K562 (cell line): ENCODE data around the gene KAT2B. TPM values are rescaled to one million over a fixed set of nuclear protein-coding genes. Genes with fewer than 3 reads are reported as not detected.

ENCODE experiments used
- ATAC-seq: fragments of 200-7000 bp; cut with Tn5 transposase; 3 replicates; pipeline ENCODE4 v1.9.1; 2020; ENCODE audit warnings: moderate library complexity
- BruUV-seq: library from RNA; stranded (reverse); fragments of 400-500 nt; replicated peaks from 2 replicates; lab custom pipeline; 2021; lab: Mats Ljungman, UMichigan
- CTCF ChIA-PET: fragments of 300-600 bp; formaldehyde crosslinking; extraction: SDS; loops from one replicate; lab custom pipeline; 2021; ENCODE audit warnings: low intra/inter-chr PET ratio; lab: Yijun Ruan, JAX
- POLR2A ChIA-PET: fragments of 300-600, 350-650 bp; sonication (Branson Sonifier 250); formaldehyde crosslinking; extraction: SDS; loops from one replicate; lab custom pipeline; 2021; ENCODE audit warnings: antibody characterized with exemption, inconsistent platforms; lab: Yijun Ruan, JAX
- DNase-seq, 4 experiments: peaks; one replicate each; pipeline versions ENCODE4 v3.0.0 to v3.0.0-alpha.2; 2011 to 2018; ENCODE audit warnings: low spot score in 3 of 4, mixed read lengths in 3 of 4; ENCODE audit errors: extremely low read depth in 1 of 4
- FAIRE-seq: peaks from 2 replicates; lab custom pipeline; 2011; peaks lifted over from hg19 to GRCh38; lab: Jason Lieb, UNC
- H2AFZ ChIP-seq: 2 replicates; pipeline ENCODE4 v1.6.0; 2011; ENCODE audit warnings: low read depth, low read length, control low read depth, inconsistent platforms
- H3K27ac ChIP-seq: fragments of 200-600 bp; 3 replicates; pipeline ENCODE4 v1.8.0; 2011; ENCODE audit warnings: low read depth, mild to moderate bottlenecking, control low read depth, inconsistent platforms, low read length, moderate library complexity, mixed read lengths; ENCODE audit errors: extremely low read depth
- H3K27me3 ChIP-seq, 2 experiments: fragments of 300-600 bp in 1 of 2; 2 replicates in 1 of 2; 3 replicates in 1 of 2; pipeline versions ENCODE4 v1.6.0 to v1.8.0; 2011; ENCODE audit warnings: inconsistent platforms in 2 of 2, low read length in 2 of 2, mild to moderate bottlenecking in 1 of 2, mixed read lengths in 1 of 2, moderate library complexity in 1 of 2; ENCODE audit not compliant: control insufficient read depth in 2 of 2, insufficient read depth in 2 of 2
- H3K36me3 ChIP-seq: fragments of 300-600 bp; 3 replicates; pipeline ENCODE4 v1.8.0; 2011; ENCODE audit warnings: mild to moderate bottlenecking, low read length, inconsistent platforms; ENCODE audit not compliant: control insufficient read depth, insufficient read depth
- H3K4me1 ChIP-seq, 2 experiments: fragments of 200-600 bp in 1 of 2; replicated peaks in 1 of 2; 2 replicates in 1 of 2; 3 replicates in 1 of 2; pipeline versions ENCODE4 v1.5.1 to v1.8.0; 2011; ENCODE audit warnings: inconsistent platforms in 2 of 2, low read length in 2 of 2, mild to moderate bottlenecking in 1 of 2, mixed read lengths in 1 of 2, moderate library complexity in 1 of 2; ENCODE audit not compliant: control insufficient read depth in 2 of 2, insufficient read depth in 2 of 2
- H3K4me2 ChIP-seq: 2 replicates; pipeline ENCODE4 v1.6.1; 2011; ENCODE audit warnings: low read length, control low read depth, inconsistent platforms, mixed read lengths; ENCODE audit not compliant: insufficient read depth
- H3K4me3 ChIP-seq: fragments of 200-600 bp; sonication (generic), shearing (Covaris generic); 2 replicates; pipeline ENCODE4 v1.5.1; 2016; ENCODE audit warnings: control low read depth, inconsistent platforms
- H3K79me2 ChIP-seq: fragments of 200-600 bp; 3 replicates; pipeline ENCODE4 v1.8.0; 2011; ENCODE audit warnings: low read length, inconsistent platforms; ENCODE audit not compliant: control insufficient read depth, insufficient read depth
- H3K9ac ChIP-seq, 2 experiments: 2 replicates each; pipeline versions ENCODE4 v1.6.0 to v1.6.1; 2011; ENCODE audit warnings: low read depth in 2 of 2, low read length in 2 of 2, control low read depth in 1 of 2, inconsistent platforms in 1 of 2, mild to moderate bottlenecking in 1 of 2, mixed read lengths in 1 of 2; ENCODE audit not compliant: insufficient read depth in 1 of 2
- H3K9me1 ChIP-seq: one replicate; pipeline ENCODE4 v1.6.0; 2011; ENCODE audit warnings: inconsistent platforms, mild to moderate bottlenecking, low read length, moderate library complexity; ENCODE audit not compliant: control insufficient read depth, insufficient read depth
- H3K9me3 ChIP-seq: replicated peaks from 2 replicates; pipeline ENCODE4 v1.5.1; 2011; ENCODE audit warnings: low read depth, low read length, inconsistent platforms; ENCODE audit not compliant: control insufficient read depth, insufficient read depth
- H4K20me1 ChIP-seq: replicated peaks from 2 replicates; pipeline ENCODE4 v1.6.1; 2011; ENCODE audit warnings: low read length, inconsistent platforms, mixed read lengths; ENCODE audit not compliant: control insufficient read depth, insufficient read depth
- ATF3 ChIP-seq, 2 experiments: fragments of 450-650 bp in 1 of 2; sonication (generic) in 1 of 2; formaldehyde crosslinking in 1 of 2; IDR thresholded peaks in 1 of 2; conservative IDR thresholded peaks in 1 of 2; 2 replicates each; pipeline versions ENCODE4 v1.6.1 to v1.8.1; 2016 to 2023; ENCODE audit warnings: mild to moderate bottlenecking in 2 of 2, moderate library complexity in 2 of 2, inconsistent platforms in 1 of 2, missing genetic modification reagents in 1 of 2
- NFIC ChIP-seq: fragments of 450-650 bp; IDR thresholded peaks from 2 replicates; pipeline ENCODE4 v1.6.1; 2017; ENCODE audit warnings: mild to moderate bottlenecking, inconsistent platforms
- TRIM25 ChIP-seq: fragments of 450-650 bp; IDR thresholded peaks from 2 replicates; pipeline ENCODE4 v1.7.0; 2016; ENCODE audit warnings: borderline replicate concordance
- WGBS: fragments of 100-300 bp; shearing (Covaris generic); methylation state at CpG from one replicate; pipeline ENCODE4 v1.1.6; 2016; ENCODE audit warnings: low coverage, mixed read lengths; ENCODE audit not compliant: insufficient coverage; ENCODE audit errors: missing lambda C conversion rate; 5-methylcytosine and 5-hydroxymethylcytosine counted together
- in situ Hi-C: fragments of 300-500 bp; cut with MboI; formaldehyde crosslinking; loops from 4 replicates; pipeline ENCODE4 v1.15.0; 2018; ENCODE audit warnings: inconsistent platforms, mixed read lengths
- intact Hi-C: fragments of 100-400 bp; cut with micrococcal nuclease; formaldehyde crosslinking; loops from 2 replicates; pipeline ENCODE4 v1.14.2; 2022
- polyA plus RNA-seq, 8 experiments: library from polyadenylated mRNA; depleted of rRNA in 4 of 8; stranded (reverse) in 5 of 8; unstranded in 3 of 8; fragments of >200 nt; fragmentation: Nextera tagmentation in 2 of 8; fragmentation: Illumina TruSeq in 1 of 8; extraction: Ambion mirVana in 2 of 8; extraction: Trizol in 1 of 8; gene quantifications; 2 replicates each; pipeline versions ENCODE4 v1.2.1 to v1.2.3, GENCODE V29; 2011 to 2014; ENCODE audit warnings: inconsistent platforms in 1 of 8, missing spikeins in 1 of 8
- total RNA-seq, 7 experiments: library from RNA; depleted of rRNA in 6 of 7; stranded (reverse); fragments of >200 nt in 6 of 7; fragmentation: Illumina TruSeq in 2 of 7; extraction: Trizol in 2 of 7; gene quantifications; 2 replicates each; pipeline versions ENCODE4 v1.2.1 to v1.2.3, GENCODE V29; 2011 to 2021; ENCODE audit warnings: low replicate concordance in 1 of 7

KAT2B gene
- total and polyA plus RNA-seq, 9 of the 15 experiments (the other 6 are each of a cell fraction or from before 2014, with no cell fraction given), result 3.3 to 14.9 (median 12.2) TPM

- H4K20me1 ChIP-seq, result no peaks in the 10 kb centered on the region
- intact Hi-C loops (no loop called here), in situ Hi-C loops (no loop called here)
- H3K4me1 ChIP-seq, result peaks cover 0 to 25% of the 10 kb centered on the region in 2 experiments; a peak in 2 of 5 replicates
- DNase-seq (no peak), FAIRE-seq (no peak), ATAC-seq (no peak)
- no peak overlapping the region for H2AFZ ChIP-seq
- WGBS, result 64% methylated on average over 4 of the region's 4 CpGs
- CTCF ChIA-PET, result no interaction called here
- no peak overlapping the region for H3K27ac ChIP-seq
- no peak overlapping the region for H3K9ac ChIP-seq
- no peak overlapping the region for H3K4me3 ChIP-seq
- H3K9me1 ChIP-seq, result no peaks in the 10 kb centered on the region
- no peak overlapping the region for H3K4me2 ChIP-seq
- no peaks in the 10 kb centered on the region for H3K36me3 ChIP-seq
- H3K79me2 ChIP-seq, result peaks cover 18% of the 10 kb centered on the region
- POLR2A ChIA-PET, result interaction anchor here (0.6 kb wide), 1 partner anchor 50 kb away, joined by 3 read pairs; no protein-coding TSS in a partner anchor
- no peaks in the 10 kb centered on the region for H3K27me3 ChIP-seq
- TF ChIP-seq ATF3 (IDR thresholded peaks at IDR 0.05) (peak; percentile 14; the same call in 1 of the 2 replicates), ATF3 (CRISPR knock-in tag; conservative IDR thresholded peaks at IDR 0.05) (no peak), NFIC (peak; percentile 83), TRIM25 (no peak)
- H3K9me3 ChIP-seq, result no peaks in the 10 kb centered on the region
- BruUV-seq, result no TSS peak
Observed at GRCh38 chr3:20054549-20054987, 14.3 kb downstream of the KAT2B start.
